ENCODE measurements around the gene BOLA1.

- TF ChIP-seq CTCF (conservative IDR thresholded peaks at IDR 0.05; ENCODE audit: low read length) (no peak), EZH2phosphoT487 (IDR thresholded peaks at IDR 0.05; ENCODE audit: borderline replicate concordance) (no peak)
Measured at GRCh38 chr1:149937759-149938158, 38.4 kb downstream of the BOLA1 start.
